NOMO-1 treated with dmso at 0.1 percent for 144 hours (cell line): ENCODE results near the gene TMEM259.
A peak's percentile ranks its signal among the peaks of the same experiment; 100 is the strongest.
"Not testable (repeated sequence)": the region's sequence is repeated elsewhere in the genome, so short reads cannot be mapped to it uniquely, and the experiment has no call there.

Experiments used
- DNase-seq: peaks from one replicate; lab custom pipeline; 2025; ENCODE audit not compliant: unreplicated experiment; lab: John Stamatoyannopoulos, UW

TMEM259 gene

GRCh38 chr19:1040476-1041271 is 19.8 kb upstream of the TMEM259 start:
- peak; percentile 71 for DNase-seq

- DNase-seq: peak; percentile 98
These were observed 18.9 kb upstream of the TMEM259 start, which contains the start of gene ABCA7 for GRCh38 chr19:1039646-1040475. ABCA7 (plus strand) TSS chr19:1040107; CDS start chr19:1041362, 1,255 bp downstream.

- no peak for DNase-seq
These were observed 18.2 kb upstream of the TMEM259 start for GRCh38 chr19:1038978-1039645.

GRCh38 chr19:1037621-1038064 is 16.7 kb upstream of the TMEM259 start:
- peak; percentile 72 for DNase-seq

GRCh38 chr19:1035998-1036621 is 15.2 kb upstream of the TMEM259 start:
- no peak for DNase-seq

- DNase-seq: no peak
These were observed 11.4 kb upstream of the TMEM259 start for GRCh38 chr19:1032264-1032867.

GRCh38 chr19:1028062-1028926 is 7.4 kb upstream of the TMEM259 start:
- peak; percentile 66 for DNase-seq

- no peak for DNase-seq
These were observed 6.7 kb upstream of the TMEM259 start for GRCh38 chr19:1027650-1028061.

GRCh38 chr19:1026783-1027649 is 6.1 kb upstream of the TMEM259 start:
- DNase-seq: no peak

- DNase-seq: peak; percentile 48
These were observed 5.2 kb upstream of the TMEM259 start, which contains the start of gene CNN2 for GRCh38 chr19:1025960-1026782. CNN2 (plus strand) TSS chr19:1026608; CDS start chr19:1026662, 54 bp downstream.

- not testable (repeated sequence) for DNase-seq
These were observed 4.2 kb upstream of the TMEM259 start for GRCh38 chr19:1025080-1025479.

- not testable (repeated sequence) for DNase-seq
These were observed 2.9 kb upstream of the TMEM259 start for GRCh38 chr19:1023883-1024188.

- DNase-seq: no peak
These were observed 699 bp downstream of the TMEM259 start for GRCh38 chr19:1019980-1020867.

- no peak for DNase-seq
These were observed 1.3 kb downstream of the TMEM259 start for GRCh38 chr19:1019616-1019961.

- no peak for DNase-seq
These were observed 1.8 kb downstream of the TMEM259 start for GRCh38 chr19:1018932-1019615.

GRCh38 chr19:1018393-1018792 is 2.5 kb downstream of the TMEM259 start:
- no peak for DNase-seq
